GM12801 (cell line): ENCODE data around the gene ZBTB16.

Experiments
- TF ChIP-seq, protein P1 (sequence below): IDR thresholded peaks from one replicate; pipeline ENCODE4 v1.5.1; 2011; ENCODE audit warnings: control low read depth; ENCODE audit not compliant: insufficient read length; ENCODE audit errors: extremely low read depth

Gene ZBTB16

DNA sequence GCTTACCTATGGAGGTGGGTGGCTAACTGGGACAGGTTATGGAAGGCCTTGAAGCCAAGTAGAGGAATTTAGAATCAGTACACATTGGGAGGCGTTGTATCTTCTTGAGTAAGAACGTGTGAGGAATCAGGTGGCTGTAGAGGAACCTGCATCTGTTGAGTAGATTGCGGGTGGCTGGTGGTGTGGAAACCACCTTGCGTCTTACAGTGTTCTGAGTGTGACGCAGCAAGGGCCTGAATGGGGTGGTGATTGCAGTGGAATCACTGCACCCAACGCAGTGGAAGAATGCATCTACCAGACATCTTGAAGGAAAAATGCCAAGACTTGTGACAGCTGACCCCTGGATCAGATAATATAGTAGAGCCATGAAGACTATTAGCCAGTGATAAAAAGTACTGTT, 125.9 kb downstream of the ZBTB16 start:
- TF ChIP-seq, protein P1, sequence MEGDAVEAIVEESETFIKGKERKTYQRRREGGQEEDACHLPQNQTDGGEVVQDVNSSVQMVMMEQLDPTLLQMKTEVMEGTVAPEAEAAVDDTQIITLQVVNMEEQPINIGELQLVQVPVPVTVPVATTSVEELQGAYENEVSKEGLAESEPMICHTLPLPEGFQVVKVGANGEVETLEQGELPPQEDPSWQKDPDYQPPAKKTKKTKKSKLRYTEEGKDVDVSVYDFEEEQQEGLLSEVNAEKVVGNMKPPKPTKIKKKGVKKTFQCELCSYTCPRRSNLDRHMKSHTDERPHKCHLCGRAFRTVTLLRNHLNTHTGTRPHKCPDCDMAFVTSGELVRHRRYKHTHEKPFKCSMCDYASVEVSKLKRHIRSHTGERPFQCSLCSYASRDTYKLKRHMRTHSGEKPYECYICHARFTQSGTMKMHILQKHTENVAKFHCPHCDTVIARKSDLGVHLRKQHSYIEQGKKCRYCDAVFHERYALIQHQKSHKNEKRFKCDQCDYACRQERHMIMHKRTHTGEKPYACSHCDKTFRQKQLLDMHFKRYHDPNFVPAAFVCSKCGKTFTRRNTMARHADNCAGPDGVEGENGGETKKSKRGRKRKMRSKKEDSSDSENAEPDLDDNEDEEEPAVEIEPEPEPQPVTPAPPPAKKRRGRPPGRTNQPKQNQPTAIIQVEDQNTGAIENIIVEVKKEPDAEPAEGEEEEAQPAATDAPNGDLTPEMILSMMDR = no peak

DNA sequence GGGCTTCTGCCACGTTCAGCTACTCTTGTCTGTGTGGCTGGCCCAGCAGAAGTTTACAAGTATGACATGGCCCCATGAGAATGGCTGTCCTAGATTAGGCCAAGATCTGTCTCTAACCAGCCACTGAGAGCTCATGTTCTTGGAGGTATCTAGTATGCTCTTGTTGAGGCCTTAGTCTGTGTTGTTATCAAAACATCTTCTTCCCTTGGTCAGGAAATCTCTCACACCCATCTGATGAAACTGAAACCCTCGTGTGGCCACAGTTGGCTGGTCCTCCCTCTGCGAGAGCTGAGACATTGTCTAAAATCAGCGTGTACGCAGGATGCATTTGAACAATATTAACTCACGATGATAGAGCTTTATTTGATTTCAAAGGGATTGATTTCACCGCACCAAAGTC, 127.7 kb downstream of the ZBTB16 start:
- TF ChIP-seq, protein P1 = no peak

DNA sequence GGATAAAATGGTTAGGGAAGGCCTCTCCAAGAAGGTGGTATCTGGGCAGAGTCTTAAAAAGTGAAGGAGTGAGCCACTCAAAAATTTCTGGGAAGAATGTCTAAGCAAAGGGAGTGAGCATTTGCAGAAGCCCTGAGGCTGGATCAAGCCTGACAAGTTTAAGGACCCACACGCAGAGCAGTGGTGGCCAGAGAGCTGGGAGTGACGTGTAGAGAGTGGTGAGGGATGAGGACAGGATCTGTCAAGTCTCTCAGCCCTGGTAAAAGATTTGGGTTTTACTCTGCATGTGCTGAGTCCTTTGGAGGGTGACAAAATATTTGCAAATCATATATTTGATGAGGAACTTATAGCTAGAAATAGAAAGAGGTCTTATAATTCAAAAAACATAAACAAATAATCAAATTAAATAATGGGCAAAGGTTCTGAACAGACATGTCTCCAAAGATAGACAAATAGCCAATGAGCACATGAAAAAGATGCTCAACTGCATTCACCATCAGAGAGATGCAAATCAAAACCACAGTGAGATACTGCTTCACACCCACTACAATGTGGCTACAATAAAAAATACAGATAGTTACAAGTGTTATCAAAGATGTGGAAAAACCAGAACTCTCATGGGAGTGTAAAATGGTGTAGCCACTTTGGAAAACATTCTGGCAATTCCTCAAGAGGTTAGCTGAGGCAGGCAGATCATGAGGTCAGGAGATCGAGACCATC, 129.5 kb downstream of the ZBTB16 start:
- TF ChIP-seq, protein P1 = no peak

DNA sequence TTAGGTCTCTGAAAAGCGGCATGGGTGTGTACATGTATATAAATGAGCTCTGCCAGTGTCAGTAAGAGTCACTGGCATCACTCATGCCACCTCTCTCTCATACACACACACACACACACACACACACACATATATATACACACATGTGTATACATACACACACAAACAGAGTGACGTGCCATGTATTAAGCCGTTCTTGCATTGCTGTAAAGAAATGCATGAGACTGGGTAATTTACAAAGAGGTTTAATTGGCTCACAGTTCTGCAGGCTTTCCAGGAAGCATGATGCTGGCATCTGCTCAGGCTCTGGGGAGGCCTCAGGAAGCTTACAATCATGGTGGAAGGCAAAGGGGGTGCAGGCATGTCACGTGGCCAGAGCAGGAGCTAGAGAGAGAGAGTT, 131.1 kb downstream of the ZBTB16 start:
- TF ChIP-seq, protein P1 = no peak

DNA sequence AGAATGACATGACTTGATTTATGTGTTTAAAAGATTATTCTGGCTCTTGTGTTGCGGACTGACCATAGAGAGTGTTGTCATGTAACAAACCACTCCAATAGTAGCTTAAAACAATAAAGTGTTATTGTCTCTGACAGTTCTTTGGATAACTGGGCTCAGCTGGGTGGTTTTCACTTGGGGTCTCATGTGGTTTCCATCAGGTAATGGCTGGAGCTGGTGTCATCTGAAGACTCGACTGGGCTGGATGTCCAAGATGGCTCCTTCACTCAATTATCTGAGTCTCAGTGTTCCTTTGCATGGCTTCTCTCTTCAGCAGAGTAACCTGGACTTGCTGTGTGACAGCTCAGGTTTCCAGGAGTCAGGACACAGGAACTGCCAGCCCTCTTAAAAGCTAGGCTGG, 132.4 kb downstream of the ZBTB16 start:
- TF ChIP-seq, protein P1 = no peak

DNA sequence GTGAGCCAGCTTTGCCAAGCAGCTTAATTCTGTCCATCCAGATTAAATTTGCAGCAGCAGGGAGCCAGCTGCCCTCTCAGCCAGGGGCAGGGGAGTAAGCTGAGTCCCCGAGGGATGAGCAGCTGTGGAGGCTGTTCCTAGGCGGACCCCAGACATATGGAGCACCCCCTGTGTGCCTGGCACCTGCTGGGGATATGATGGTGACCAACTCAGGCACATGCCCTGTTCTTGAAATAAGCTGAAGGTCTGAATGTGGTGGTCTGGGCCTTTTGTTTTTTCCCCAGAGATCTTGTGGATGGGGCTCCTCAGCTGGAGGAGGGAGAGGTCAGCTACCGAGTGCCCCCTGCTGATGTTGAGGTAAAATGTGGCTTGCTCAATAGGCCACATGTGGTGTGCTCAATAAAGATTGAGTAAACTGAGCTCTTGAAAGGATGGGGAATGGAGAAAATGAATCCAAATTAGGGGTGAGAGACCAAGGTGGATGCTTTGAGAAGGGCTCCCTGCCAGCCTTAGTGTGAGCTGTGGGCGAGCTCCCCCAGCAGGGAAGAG, 133.4 kb downstream of the ZBTB16 start:
- TF ChIP-seq, protein P1 = no peak

DNA sequence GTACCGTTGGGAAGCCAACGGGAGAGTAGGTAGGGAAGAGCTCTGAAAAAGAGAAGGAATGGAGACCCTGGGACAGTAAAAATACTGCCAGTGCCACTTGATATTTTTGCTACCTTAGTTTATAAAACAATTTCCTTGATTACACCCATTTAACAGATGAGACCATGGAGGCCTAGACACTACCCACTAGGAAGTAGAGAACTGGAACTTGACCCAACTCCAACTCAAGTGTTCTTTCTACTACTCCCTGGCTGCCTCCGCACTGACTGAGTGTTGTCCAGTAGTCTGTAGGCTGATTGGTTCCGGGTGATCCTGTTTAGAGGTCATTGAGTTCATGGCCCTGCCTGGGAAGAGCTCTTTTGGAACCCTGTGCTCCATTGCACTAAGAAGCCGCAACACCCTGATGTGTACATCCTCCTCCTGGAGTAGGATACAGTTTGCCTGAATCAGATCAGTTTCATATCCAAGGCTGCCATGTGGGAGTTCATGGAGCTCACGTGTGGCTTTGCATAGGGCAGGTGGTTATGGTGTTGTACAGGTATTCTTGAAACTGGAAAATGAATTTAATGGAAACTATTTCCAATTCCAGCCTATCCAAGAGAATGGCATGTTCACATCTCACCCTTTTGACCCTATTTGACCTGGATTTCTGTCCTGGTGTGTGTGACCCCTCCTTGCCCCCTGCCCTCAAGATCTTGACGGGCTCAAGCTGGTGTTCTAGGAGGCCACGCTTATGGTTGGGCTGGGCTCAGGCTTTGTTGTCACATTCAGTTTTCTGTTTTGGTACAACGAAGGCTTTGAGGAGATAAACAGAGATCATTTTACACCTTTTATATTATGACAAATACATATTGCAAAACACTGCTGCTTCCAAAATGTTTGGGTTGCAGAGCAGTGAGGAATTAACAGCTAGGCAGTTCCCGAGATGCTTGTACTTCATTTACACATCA, 134.5 kb downstream of the ZBTB16 start:
- TF ChIP-seq, protein P1 = no peak
